IgD-negative memory B cell (primary cell): ENCODE data around the gene C1QTNF5. TPM values are rescaled to one million over a fixed set of nuclear protein-coding genes. Genes with fewer than 3 reads are reported as not detected.

Experiments
- H3K27ac Mint-ChIP-seq, 3 donors: one replicate each; pipeline ENCODE4 v1.8.0; 2020 to 2022; ENCODE audit warnings: mild to moderate bottlenecking in 3 of 3, mixed read lengths in 3 of 3, moderate library complexity in 1 of 3
- H3K27me3 Mint-ChIP-seq: one replicate; pipeline ENCODE4 v1.8.0; 2021; ENCODE audit warnings: mixed read lengths
- H3K36me3 Mint-ChIP-seq: one replicate; pipeline ENCODE4 v1.8.0; 2020; ENCODE audit warnings: mild to moderate bottlenecking, mixed read lengths
- H3K4me1 Mint-ChIP-seq, 3 donors: one replicate each; pipeline ENCODE4 v1.8.0; 2020 to 2022; ENCODE audit warnings: mixed read lengths in 3 of 3, mild to moderate bottlenecking in 1 of 3
- H3K4me3 Mint-ChIP-seq, 4 donors: one replicate each; pipeline ENCODE4 v1.8.0; 2020 to 2022; ENCODE audit warnings: mild to moderate bottlenecking in 4 of 4, mixed read lengths in 4 of 4, moderate library complexity in 3 of 4
- H3K9me3 Mint-ChIP-seq, 3 donors: one replicate each; pipeline ENCODE4 v1.8.0; 2020 to 2021; ENCODE audit warnings: mixed read lengths in 3 of 3, mild to moderate bottlenecking in 1 of 3
- polyA plus RNA-seq: library from polyadenylated mRNA; unstranded; fragments of 300-500 nt; fragmentation: Illumina TruSeq; gene quantifications from one replicate; pipeline ENCODE4 v1.2.3, GENCODE V29; 2021

C1QTNF5 gene
- polyA plus RNA-seq, 1 donor from 2014 or later, result not detected

- no peaks in the 10 kb centered on the region for H3K9me3 Mint-ChIP-seq
- no peaks in the 10 kb centered on the region for H3K4me1 Mint-ChIP-seq
- H3K27me3 Mint-ChIP-seq, result no peaks in the 10 kb centered on the region
- peaks cover 11% of the 10 kb centered on the region for H3K36me3 Mint-ChIP-seq
- H3K4me3 Mint-ChIP-seq, result no peak overlapping the region
- H3K27ac Mint-ChIP-seq, result no peak overlapping the region
Observed at GRCh38 chr11:119297938-119298337, 42.7 kb downstream of the C1QTNF5 start.

GRCh38 chr11:119295178-119295577 lies 45.5 kb downstream of the C1QTNF5 start:
- H3K27ac Mint-ChIP-seq, result no peak overlapping the region
- H3K4me1 Mint-ChIP-seq, result no peaks in the 10 kb centered on the region
- H3K27me3 Mint-ChIP-seq, result no peaks in the 10 kb centered on the region
- H3K4me3 Mint-ChIP-seq, result no peak overlapping the region
- no peaks in the 10 kb centered on the region for H3K9me3 Mint-ChIP-seq
- H3K36me3 Mint-ChIP-seq, result peaks cover 5% of the 10 kb centered on the region

DNA sequence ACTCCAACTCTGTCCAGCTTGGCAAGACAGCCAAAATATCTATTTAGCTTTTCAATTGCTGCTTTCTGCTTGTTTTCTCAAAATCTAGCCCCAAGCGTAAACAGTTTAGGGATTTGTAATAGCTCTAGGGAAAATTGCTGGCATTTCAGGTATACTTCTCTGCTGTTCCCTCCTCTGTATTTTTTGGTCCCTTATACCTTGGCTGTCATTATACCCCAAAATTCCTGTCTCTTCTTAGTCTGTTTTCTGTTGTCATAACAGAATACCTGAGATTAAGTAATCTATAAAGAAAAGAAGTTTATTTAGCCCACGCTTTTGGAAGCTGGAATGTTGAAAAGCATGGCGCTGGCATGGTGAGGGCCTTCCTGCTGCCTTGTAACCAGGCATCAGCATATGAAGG lies 47.2 kb downstream of the C1QTNF5 start:
- Mint-ChIP-seq H3K27ac (no peak overlapping the region), H3K4me3 (no peak overlapping the region), H3K36me3 (peaks cover 5% of the 10 kb centered on the region), H3K27me3 (no peaks in the 10 kb centered on the region), H3K9me3 (no peaks in the 10 kb centered on the region), H3K4me1 (no peaks in the 10 kb centered on the region)

DNA sequence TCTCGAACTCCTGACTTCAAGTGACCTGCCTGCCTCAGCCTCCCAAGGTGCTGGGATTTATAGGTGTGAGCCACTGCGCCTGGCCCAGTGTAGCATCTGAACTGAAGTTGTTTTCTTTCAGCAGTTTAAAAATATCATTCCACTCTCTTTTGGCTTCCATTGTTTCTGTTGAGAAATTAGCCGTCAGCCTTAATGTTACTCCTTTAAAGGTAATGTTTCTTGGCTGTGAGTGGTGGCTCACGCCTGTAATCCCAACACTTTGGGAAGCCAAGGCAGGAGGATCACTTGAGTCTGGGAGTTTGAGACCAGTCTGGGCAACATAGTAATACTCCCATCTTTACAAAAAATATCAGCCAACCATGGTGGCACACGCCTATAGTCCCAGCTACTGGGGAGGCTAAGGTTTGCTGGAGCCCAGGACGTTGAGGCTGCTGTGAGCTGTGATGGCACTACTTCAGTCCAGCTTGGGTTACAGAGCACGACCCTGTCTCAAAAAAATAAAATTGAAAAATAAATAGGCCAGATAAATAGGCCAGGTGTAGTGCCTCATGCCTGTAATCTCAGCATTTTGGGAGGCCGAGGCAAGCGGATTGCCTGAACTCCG lies 49.7 kb downstream of the C1QTNF5 start:
- Mint-ChIP-seq H3K36me3 (peaks cover 2% of the 10 kb centered on the region), H3K4me1 (peaks cover 0 to 2% (median 0%) of the 10 kb centered on the region in 3 donors), H3K27me3 (no peaks in the 10 kb centered on the region), H3K27ac (no peak overlapping the region), H3K9me3 (no peaks in the 10 kb centered on the region), H3K4me3 (peak overlapping the region in 1 of 4 donors; percentile 63)

Other genes with a start within 250 kb of the C1QTNF5 start
- 34.7 TPM for gene DPAGT1, start 239.0 kb downstream of the C1QTNF5 start, polyA plus RNA-seq
- gene C2CD2L, start 233.5 kb downstream of the C1QTNF5 start, polyA plus RNA-seq, result 5.6 TPM
- gene HINFP, start 219.3 kb downstream of the C1QTNF5 start, polyA plus RNA-seq, result 12.9 TPM
- not detected for gene ABCG4, start 191.8 kb downstream of the C1QTNF5 start, polyA plus RNA-seq
- 5.6 TPM for gene NLRX1, start 172.2 kb downstream of the C1QTNF5 start, polyA plus RNA-seq
- not detected for gene NHERF4, start 155.4 kb downstream of the C1QTNF5 start, polyA plus RNA-seq
- gene CBL, start 134.5 kb downstream of the C1QTNF5 start, polyA plus RNA-seq, result 10.0 TPM
- 1.3 TPM for gene MCAM, start 23.8 kb downstream of the C1QTNF5 start, polyA plus RNA-seq
- gene RNF26, start 6.4 kb downstream of the C1QTNF5 start, polyA plus RNA-seq, result 41.1 TPM
- not detected for gene MFRP, start 5.8 kb upstream of the C1QTNF5 start, polyA plus RNA-seq
- not detected for gene USP2, start 40.8 kb upstream of the C1QTNF5 start, polyA plus RNA-seq
- gene THY1, start 82.3 kb upstream of the C1QTNF5 start, polyA plus RNA-seq, result not detected